SK-N-MC (cell line): Measurements from ENCODE around the gene S1PR5.

Experiments
- EZH2 ChIP-seq: fragments of 200-600 bp; sonication (generic); IDR thresholded peaks from one replicate; pipeline ENCODE4 v1.6.1; 2017; ENCODE audit warnings: antibody characterized with exemption
- POLR2AphosphoS5 ChIP-seq: IDR thresholded peaks from 2 replicates; pipeline ENCODE4 v1.6.1; 2012; ENCODE audit warnings: mild to moderate bottlenecking, low read depth, low read length, borderline replicate concordance

DNA sequence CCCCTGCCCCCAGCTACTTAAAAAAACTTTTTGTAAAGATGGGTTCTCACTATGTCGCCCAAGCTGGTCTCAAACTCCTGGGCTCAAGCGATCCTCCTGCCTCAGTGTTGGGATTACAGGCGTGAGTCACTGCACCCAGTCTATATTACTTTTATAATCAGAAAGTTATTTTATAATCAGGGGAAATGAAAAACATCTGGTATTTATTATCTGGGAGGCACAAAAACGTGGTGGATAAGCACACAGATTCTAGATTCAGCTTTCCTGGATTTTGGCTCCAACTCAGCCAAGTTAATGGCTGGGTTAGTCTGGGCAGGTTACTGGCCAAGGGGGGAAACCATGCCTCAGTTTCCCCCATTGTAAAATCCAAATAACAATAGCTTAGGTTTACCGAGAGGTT is 38.8 kb downstream of the S1PR5 start:
- no peak for TF ChIP-seq EZH2
- no peak for TF ChIP-seq POLR2AphosphoS5
